SK-N-SH treated with all-trans-retinoic acid at 6 μM for 48 hours (cell line): Measurements from ENCODE around the gene N4BP2L1.

Experiments used
- ATAC-seq: fragments of 200-7000 bp; cut with Tn5 transposase; 3 replicates; pipeline ENCODE4 v1.9.1; 2020; ENCODE audit warnings: mild to moderate bottlenecking, moderate library complexity
- ARNTL ChIP-seq: fragments of 450-650 bp; formaldehyde crosslinking; IDR thresholded peaks from 2 replicates; pipeline ENCODE4 v1.5.0; 2020; ENCODE audit warnings: low read depth, mild to moderate bottlenecking, moderate library complexity, borderline replicate concordance
- CSDC2 ChIP-seq: fragments of 250-450 bp; sonication (Bioruptor Pico); IDR thresholded peaks from 2 replicates; pipeline ENCODE4 v1.5.0; 2020; ENCODE audit warnings: mild to moderate bottlenecking, moderate library complexity
- ESRRG ChIP-seq: fragments of 250-450 bp; sonication (Bioruptor Pico); IDR thresholded peaks from 2 replicates; pipeline ENCODE4 v1.6.1; 2021; ENCODE audit warnings: mild to moderate bottlenecking
- GLIS3 ChIP-seq: fragments of 250-450 bp; sonication (Bioruptor Pico); IDR thresholded peaks from 2 replicates; pipeline ENCODE4 v1.5.0; 2020; ENCODE audit warnings: mild to moderate bottlenecking, moderate library complexity
- ISL1 ChIP-seq: fragments of 250-450 bp; sonication (Bioruptor Pico); IDR thresholded peaks from 2 replicates; pipeline ENCODE4 v2.1.2; 2022; ENCODE audit warnings: mild to moderate bottlenecking, moderate library complexity
- OSR1 ChIP-seq: fragments of 250-450 bp; sonication (Bioruptor Pico); IDR thresholded peaks from 2 replicates; pipeline ENCODE4 v1.8.0; 2022; ENCODE audit warnings: moderate library complexity, mild to moderate bottlenecking, inconsistent platforms
- PPARA ChIP-seq: fragments of 250-450 bp; sonication (Bioruptor Pico); IDR thresholded peaks from 2 replicates; pipeline ENCODE4 v1.5.0; 2020; ENCODE audit warnings: mild to moderate bottlenecking, borderline replicate concordance
- RARB ChIP-seq: fragments of 250-450 bp; sonication (Bioruptor Pico); IDR thresholded peaks from 2 replicates; pipeline ENCODE4 v1.8.0; 2021; ENCODE audit warnings: mild to moderate bottlenecking, moderate library complexity
- SNAI2 ChIP-seq: fragments of 250-450 bp; sonication (Bioruptor Pico); IDR thresholded peaks from 2 replicates; pipeline ENCODE4 v1.5.0; 2020; ENCODE audit warnings: mild to moderate bottlenecking, moderate library complexity
- TCF4 ChIP-seq: fragments of 250-450 bp; sonication (Bioruptor Pico); IDR thresholded peaks from 2 replicates; pipeline ENCODE4 v1.8.0; 2021; ENCODE audit warnings: mild to moderate bottlenecking, moderate library complexity, borderline replicate concordance
- ZC3H10 ChIP-seq: fragments of 250-450 bp; sonication (Bioruptor Pico); IDR thresholded peaks from 2 replicates; pipeline ENCODE4 v1.5.1; 2021; ENCODE audit warnings: mild to moderate bottlenecking, moderate library complexity
- ZFP30 ChIP-seq: fragments of 450-650 bp; formaldehyde crosslinking; IDR thresholded peaks from 2 replicates; pipeline ENCODE4 v1.5.0; 2022; ENCODE audit warnings: mild to moderate bottlenecking, moderate library complexity
- ZNF70 ChIP-seq: fragments of 450-650 bp; formaldehyde crosslinking; IDR thresholded peaks from 2 replicates; pipeline ENCODE4 v1.5.0; 2020; ENCODE audit warnings: mild to moderate bottlenecking, moderate library complexity
- ZNF8 ChIP-seq: fragments of 450-650 bp; formaldehyde crosslinking; IDR thresholded peaks from 2 replicates; pipeline ENCODE4 v1.5.0; 2020; ENCODE audit warnings: mild to moderate bottlenecking, moderate library complexity
- TF ChIP-seq, protein P1 (sequence below): fragments of 250-450 bp; sonication (Bioruptor Pico); IDR thresholded peaks from 2 replicates; pipeline ENCODE4 v1.5.0; 2020; ENCODE audit warnings: mild to moderate bottlenecking, moderate library complexity
- TF ChIP-seq, protein P2 (sequence below): fragments of 250-450 bp; sonication (Bioruptor Pico); IDR thresholded peaks from 2 replicates; pipeline ENCODE4 v1.5.1; 2021; ENCODE audit warnings: mild to moderate bottlenecking, moderate library complexity
- TF ChIP-seq, protein P3 (sequence below): fragments of 250-450 bp; sonication (Bioruptor Pico); IDR thresholded peaks from 2 replicates; pipeline ENCODE4 v1.5.1; 2020; ENCODE audit warnings: low read depth, mild to moderate bottlenecking, moderate library complexity
- TF ChIP-seq, protein P4 (sequence below): fragments of 250-450 bp; sonication (Bioruptor Pico); IDR thresholded peaks from 2 replicates; pipeline ENCODE4 v1.8.0; 2021; ENCODE audit warnings: low read depth, mild to moderate bottlenecking, moderate library complexity, borderline replicate concordance
- TF ChIP-seq, protein P5 (sequence below): fragments of 250-450 bp; sonication (Bioruptor Pico); IDR thresholded peaks from 2 replicates; pipeline ENCODE4 v1.8.0; 2020; ENCODE audit warnings: mild to moderate bottlenecking, moderate library complexity, borderline replicate concordance

Gene N4BP2L1

DNA sequence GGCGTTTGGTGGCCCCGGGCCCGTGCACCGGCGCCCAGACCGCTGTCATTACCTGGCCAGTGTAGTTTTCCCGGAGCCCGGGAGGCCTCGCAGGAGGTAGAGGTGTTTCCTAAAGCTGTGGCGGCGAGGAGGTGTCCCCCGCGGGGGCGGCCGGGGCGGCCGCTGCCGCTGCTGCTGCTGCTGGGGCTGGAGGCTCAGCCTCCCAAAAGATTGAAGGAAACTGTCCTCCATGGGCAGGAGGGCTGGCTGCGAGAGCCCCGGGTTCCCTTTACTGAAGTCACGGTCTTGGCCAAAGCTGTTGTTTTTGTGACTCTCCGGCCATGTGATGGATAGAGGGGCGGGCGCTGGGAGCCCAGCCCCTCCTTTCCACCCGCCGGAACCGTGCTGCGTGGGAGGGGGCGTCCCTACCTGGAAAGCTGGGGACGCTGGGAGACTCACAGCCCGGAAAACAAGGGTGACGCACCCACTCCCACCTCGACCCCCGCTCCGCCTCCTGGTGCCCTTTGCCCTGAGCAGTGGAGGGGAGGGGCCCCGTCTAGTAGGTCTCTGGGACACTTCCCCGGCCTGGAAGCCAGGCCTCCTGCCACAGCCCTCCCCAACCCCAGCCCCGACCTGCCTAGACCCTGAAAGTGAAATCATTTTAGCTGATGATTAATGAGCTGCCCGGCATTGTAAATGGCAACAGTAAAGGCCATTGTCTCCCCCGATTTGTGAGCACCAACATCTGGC, at the start of gene N4BP2L1:
Gene N4BP2L1, minus strand, starts transcription at position 279 of the 729 bp plus-strand sequence. Its CDS starts 48 bp downstream, at position 231.
- peak; percentile 80 for ATAC-seq
- TF ChIP-seq OSR1 (CRISPR knock-in tag): no peak
- TF ChIP-seq ARNTL: no peak
- TF ChIP-seq ZNF8 (CRISPR knock-in tag): no peak
- no peak for TF ChIP-seq ZC3H10
- TF ChIP-seq, protein P1, sequence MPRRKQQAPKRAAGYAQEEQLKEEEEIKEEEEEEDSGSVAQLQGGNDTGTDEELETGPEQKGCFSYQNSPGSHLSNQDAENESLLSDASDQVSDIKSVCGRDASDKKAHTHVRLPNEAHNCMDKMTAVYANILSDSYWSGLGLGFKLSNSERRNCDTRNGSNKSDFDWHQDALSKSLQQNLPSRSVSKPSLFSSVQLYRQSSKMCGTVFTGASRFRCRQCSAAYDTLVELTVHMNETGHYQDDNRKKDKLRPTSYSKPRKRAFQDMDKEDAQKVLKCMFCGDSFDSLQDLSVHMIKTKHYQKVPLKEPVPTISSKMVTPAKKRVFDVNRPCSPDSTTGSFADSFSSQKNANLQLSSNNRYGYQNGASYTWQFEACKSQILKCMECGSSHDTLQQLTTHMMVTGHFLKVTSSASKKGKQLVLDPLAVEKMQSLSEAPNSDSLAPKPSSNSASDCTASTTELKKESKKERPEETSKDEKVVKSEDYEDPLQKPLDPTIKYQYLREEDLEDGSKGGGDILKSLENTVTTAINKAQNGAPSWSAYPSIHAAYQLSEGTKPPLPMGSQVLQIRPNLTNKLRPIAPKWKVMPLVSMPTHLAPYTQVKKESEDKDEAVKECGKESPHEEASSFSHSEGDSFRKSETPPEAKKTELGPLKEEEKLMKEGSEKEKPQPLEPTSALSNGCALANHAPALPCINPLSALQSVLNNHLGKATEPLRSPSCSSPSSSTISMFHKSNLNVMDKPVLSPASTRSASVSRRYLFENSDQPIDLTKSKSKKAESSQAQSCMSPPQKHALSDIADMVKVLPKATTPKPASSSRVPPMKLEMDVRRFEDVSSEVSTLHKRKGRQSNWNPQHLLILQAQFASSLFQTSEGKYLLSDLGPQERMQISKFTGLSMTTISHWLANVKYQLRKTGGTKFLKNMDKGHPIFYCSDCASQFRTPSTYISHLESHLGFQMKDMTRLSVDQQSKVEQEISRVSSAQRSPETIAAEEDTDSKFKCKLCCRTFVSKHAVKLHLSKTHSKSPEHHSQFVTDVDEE (CRISPR knock-in tag): no peak; the same call in 1 of the 2 replicates
- TF ChIP-seq, protein P2, sequence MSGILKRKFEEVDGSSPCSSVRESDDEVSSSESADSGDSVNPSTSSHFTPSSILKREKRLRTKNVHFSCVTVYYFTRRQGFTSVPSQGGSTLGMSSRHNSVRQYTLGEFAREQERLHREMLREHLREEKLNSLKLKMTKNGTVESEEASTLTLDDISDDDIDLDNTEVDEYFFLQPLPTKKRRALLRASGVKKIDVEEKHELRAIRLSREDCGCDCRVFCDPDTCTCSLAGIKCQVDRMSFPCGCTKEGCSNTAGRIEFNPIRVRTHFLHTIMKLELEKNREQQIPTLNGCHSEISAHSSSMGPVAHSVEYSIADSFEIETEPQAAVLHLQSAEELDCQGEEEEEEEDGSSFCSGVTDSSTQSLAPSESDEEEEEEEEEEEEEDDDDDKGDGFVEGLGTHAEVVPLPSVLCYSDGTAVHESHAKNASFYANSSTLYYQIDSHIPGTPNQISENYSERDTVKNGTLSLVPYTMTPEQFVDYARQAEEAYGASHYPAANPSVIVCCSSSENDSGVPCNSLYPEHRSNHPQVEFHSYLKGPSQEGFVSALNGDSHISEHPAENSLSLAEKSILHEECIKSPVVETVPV (CRISPR knock-in tag): no peak
- no peak for TF ChIP-seq ESRRG
- TF ChIP-seq ZNF70 (CRISPR knock-in tag): no peak

DNA sequence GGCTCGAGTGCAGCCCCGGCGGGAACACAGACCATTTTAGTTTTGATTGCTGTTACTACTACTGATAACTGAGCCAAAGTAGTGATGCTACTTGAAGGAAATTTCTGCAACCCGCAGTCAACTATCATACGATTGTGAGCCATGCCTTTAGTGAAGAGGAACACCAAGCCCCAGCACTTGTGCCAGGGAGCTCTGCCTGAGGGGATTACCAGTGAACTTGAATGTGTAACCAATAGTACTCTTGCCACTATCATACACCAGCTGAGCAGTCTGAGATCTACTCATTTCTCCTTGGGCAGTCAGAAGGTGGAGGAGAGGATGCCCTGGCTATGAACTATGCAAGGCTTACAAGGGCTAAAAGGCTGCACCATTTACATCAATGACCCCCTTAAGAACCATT, 49.0 kb upstream of the N4BP2L1 start:
- no peak for ATAC-seq

DNA sequence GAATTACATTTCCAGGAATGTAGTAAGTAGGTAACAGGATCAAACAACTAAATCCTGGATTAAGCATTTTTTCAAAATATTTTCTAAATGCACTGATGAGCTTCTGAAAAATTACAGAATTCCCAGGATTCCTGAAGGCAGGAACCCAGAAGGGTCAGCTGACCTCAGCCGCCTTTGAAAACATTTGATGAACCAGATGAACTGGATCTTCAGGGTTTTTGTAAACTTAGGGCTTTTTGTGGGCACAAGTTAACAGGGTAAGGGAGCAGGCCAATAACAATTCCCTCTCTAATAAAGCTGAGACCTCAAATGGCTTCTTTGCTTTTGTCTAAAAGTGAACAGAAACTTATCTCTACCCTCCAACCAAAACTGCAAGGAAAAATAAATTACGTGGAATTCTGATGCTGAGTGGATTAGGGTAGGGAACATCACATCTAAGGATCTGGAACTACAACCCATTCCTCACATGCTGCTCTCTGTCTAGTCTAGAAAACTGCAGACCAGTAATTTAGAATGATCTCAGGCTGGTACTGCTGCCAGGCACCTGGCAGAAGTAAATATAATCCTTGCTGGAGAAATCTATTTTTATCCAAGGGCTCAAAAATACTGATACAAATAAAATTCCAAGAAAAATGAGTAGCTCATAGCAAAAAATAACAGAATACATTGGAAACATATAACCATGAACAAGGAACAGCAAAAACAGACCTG, 48.2 kb upstream of the N4BP2L1 start:
- no peak for ATAC-seq
- TF ChIP-seq RARB (no peak), GLIS3 (CRISPR knock-in tag) (no peak), CSDC2 (CRISPR knock-in tag) (no peak), SNAI2 (CRISPR knock-in tag) (no peak), ZC3H10 (no peak), ZFP30 (CRISPR knock-in tag) (no peak), PPARA (CRISPR knock-in tag) (no peak), ESRRG (no peak), TCF4 (CRISPR knock-in tag) (no peak), ISL1 (no peak), ARNTL (no peak), ZNF8 (CRISPR knock-in tag) (no peak), ZNF70 (CRISPR knock-in tag) (no peak), OSR1 (CRISPR knock-in tag) (no peak)
- TF ChIP-seq, protein P3, sequence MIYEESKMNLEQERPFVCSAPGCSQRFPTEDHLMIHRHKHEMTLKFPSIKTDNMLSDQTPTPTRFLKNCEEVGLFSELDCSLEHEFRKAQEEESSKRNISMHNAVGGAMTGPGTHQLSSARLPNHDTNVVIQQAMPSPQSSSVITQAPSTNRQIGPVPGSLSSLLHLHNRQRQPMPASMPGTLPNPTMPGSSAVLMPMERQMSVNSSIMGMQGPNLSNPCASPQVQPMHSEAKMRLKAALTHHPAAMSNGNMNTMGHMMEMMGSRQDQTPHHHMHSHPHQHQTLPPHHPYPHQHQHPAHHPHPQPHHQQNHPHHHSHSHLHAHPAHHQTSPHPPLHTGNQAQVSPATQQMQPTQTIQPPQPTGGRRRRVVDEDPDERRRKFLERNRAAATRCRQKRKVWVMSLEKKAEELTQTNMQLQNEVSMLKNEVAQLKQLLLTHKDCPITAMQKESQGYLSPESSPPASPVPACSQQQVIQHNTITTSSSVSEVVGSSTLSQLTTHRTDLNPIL (CRISPR knock-in tag): no peak
- TF ChIP-seq, protein P2 (CRISPR knock-in tag): no peak
- TF ChIP-seq, protein P4, sequence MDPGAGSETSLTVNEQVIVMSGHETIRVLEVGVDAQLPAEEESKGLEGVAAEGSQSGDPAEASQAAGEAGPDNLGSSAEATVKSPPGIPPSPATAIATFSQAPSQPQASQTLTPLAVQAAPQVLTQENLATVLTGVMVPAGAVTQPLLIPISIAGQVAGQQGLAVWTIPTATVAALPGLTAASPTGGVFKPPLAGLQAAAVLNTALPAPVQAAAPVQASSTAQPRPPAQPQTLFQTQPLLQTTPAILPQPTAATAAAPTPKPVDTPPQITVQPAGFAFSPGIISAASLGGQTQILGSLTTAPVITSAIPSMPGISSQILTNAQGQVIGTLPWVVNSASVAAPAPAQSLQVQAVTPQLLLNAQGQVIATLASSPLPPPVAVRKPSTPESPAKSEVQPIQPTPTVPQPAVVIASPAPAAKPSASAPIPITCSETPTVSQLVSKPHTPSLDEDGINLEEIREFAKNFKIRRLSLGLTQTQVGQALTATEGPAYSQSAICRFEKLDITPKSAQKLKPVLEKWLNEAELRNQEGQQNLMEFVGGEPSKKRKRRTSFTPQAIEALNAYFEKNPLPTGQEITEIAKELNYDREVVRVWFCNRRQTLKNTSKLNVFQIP: no peak
- TF ChIP-seq, protein P5, sequence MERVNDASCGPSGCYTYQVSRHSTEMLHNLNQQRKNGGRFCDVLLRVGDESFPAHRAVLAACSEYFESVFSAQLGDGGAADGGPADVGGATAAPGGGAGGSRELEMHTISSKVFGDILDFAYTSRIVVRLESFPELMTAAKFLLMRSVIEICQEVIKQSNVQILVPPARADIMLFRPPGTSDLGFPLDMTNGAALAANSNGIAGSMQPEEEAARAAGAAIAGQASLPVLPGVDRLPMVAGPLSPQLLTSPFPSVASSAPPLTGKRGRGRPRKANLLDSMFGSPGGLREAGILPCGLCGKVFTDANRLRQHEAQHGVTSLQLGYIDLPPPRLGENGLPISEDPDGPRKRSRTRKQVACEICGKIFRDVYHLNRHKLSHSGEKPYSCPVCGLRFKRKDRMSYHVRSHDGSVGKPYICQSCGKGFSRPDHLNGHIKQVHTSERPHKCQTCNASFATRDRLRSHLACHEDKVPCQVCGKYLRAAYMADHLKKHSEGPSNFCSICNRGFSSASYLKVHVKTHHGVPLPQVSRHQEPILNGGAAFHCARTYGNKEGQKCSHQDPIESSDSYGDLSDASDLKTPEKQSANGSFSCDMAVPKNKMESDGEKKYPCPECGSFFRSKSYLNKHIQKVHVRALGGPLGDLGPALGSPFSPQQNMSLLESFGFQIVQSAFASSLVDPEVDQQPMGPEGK (CRISPR knock-in tag): no peak

More for the DNA sequence above, 49.0 kb upstream of the N4BP2L1 start:
- TF ChIP-seq SNAI2 (CRISPR knock-in tag) (no peak), OSR1 (CRISPR knock-in tag) (no peak), TCF4 (CRISPR knock-in tag) (no peak), RARB (no peak), ZNF8 (CRISPR knock-in tag) (no peak)
